Skeletal muscle tissue (tissue), 4 donors: ENCODE data around the gene PINK1. TPM values are rescaled to one million over a fixed set of nuclear protein-coding genes. Genes with fewer than 3 reads are reported as not detected.

Source experiments
- H3K27ac ChIP-seq: one replicate; pipeline ENCODE4 v1.7.0; 2013; ENCODE audit warnings: mild to moderate bottlenecking, low read depth, low read length, inconsistent platforms
- H3K27me3 ChIP-seq, 3 donors: one replicate each; pipeline ENCODE4 v1.7.0; 2013; ENCODE audit warnings: low read length in 3 of 3; ENCODE audit not compliant: control insufficient read depth in 3 of 3, insufficient read depth in 3 of 3
- H3K36me3 ChIP-seq, 3 donors: one replicate each; pipeline ENCODE4 v1.7.0; 2013; ENCODE audit warnings: low read length in 3 of 3; ENCODE audit not compliant: control insufficient read depth in 3 of 3, insufficient read depth in 3 of 3
- H3K4me1 ChIP-seq, 3 donors: one replicate each; pipeline ENCODE4 v1.7.0; 2013; ENCODE audit warnings: low read length in 3 of 3, mild to moderate bottlenecking in 3 of 3; ENCODE audit not compliant: control insufficient read depth in 3 of 3, insufficient read depth in 3 of 3
- H3K4me3 ChIP-seq, 3 donors: one replicate each; pipeline ENCODE4 v1.7.0; 2013; ENCODE audit warnings: low read length in 3 of 3
- H3K9ac ChIP-seq, 3 donors: one replicate each; pipeline ENCODE4 v1.7.0; 2013; ENCODE audit warnings: low read length in 3 of 3, mild to moderate bottlenecking in 3 of 3, moderate library complexity in 2 of 3, low read depth in 1 of 3
- H3K9me3 ChIP-seq, 3 donors: one replicate each; pipeline ENCODE4 v1.7.0; 2013; ENCODE audit warnings: low read length in 3 of 3; ENCODE audit not compliant: control insufficient read depth in 3 of 3
- total RNA-seq: library from RNA; depleted of rRNA; stranded (reverse); fragments of >200 nt; gene quantifications from one replicate; pipeline ENCODE4 v1.2.3, GENCODE V29; 2014
- donor health status: Osteomylitis.

PINK1 gene
- total RNA-seq, 1 donor from 2014 or later: 56.4 TPM

GRCh38 chr1:20641975-20642374 is 8.7 kb downstream of the PINK1 start:
- Histone ChIP-seq H3K9ac (no peak overlapping the region), H3K9me3 (no peaks in the 10 kb centered on the region), H3K27ac (no peak overlapping the region), H3K4me3 (no peak overlapping the region), H3K27me3 (no peaks in the 10 kb centered on the region), H3K4me1 (peaks cover 0 to 8% (median 5%) of the 10 kb centered on the region in 3 donors), H3K36me3 (peaks cover 74 to 86% (median 82%) of the 10 kb centered on the region in 3 donors)

DNA sequence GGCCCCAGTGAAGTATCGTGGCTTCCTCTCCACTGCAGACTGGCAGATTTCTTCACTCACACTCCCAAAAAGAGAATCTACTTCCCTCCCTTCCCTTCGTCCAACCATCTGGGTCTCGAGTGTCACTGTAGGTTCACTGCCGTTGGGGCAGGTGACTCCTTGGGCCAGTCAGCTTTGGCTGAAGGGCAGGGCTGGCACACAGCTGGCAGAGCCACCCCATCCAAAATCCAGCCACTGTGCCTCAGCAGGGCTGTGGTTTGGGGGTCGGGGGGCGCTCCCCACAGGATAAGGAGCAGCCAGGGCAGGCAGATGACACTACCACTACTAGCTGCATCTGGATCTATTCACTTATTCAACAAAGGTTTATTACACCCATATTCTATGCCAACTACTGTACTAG is 9.8 kb downstream of the PINK1 start:
- H3K36me3 ChIP-seq: peaks cover 71 to 77% (median 77%) of the 10 kb centered on the region in 3 donors
- H3K9ac ChIP-seq: no peak overlapping the region
- no peaks in the 10 kb centered on the region for H3K27me3 ChIP-seq
- no peak overlapping the region for H3K4me3 ChIP-seq
- peaks cover 0 to 7% (median 5%) of the 10 kb centered on the region in 3 donors for H3K4me1 ChIP-seq
- no peaks in the 10 kb centered on the region for H3K9me3 ChIP-seq
- H3K27ac ChIP-seq: no peak overlapping the region

DNA sequence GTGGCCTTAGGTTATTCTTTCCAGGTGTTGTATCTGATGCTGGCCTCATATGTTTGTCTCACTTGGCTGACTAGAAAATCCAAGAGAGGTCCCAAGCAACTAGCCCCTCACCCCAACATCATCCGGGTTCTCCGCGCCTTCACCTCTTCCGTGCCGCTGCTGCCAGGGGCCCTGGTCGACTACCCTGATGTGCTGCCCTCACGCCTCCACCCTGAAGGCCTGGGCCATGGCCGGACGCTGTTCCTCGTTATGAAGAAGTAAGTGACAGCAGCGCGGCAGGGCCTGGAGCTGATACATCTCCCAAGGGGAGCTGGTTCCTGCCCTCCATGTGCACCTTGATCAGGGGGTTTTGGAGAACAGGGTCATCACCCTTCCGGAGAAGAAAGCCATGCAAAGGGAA is 11.2 kb downstream of the PINK1 start:
- Histone ChIP-seq H3K4me3 (no peak overlapping the region), H3K27ac (no peak overlapping the region), H3K36me3 (peaks cover 73 to 79% (median 77%) of the 10 kb centered on the region in 3 donors), H3K4me1 (peaks cover 0 to 7% (median 4%) of the 10 kb centered on the region in 3 donors), H3K9ac (no peak overlapping the region), H3K9me3 (no peaks in the 10 kb centered on the region), H3K27me3 (no peaks in the 10 kb centered on the region)

DNA sequence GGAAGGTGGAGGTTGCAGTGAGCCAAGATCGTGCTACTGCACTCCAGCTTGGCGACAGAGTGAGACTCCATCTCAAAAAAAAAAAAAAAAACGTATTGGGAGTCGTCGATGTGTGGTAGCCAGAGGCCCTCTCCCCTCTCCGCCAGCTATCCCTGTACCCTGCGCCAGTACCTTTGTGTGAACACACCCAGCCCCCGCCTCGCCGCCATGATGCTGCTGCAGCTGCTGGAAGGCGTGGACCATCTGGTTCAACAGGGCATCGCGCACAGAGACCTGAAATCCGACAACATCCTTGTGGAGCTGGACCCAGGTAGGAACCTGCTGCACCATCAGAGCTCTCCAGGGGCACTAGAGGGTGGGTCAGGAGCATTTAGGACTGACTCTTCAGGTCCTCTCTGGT is 12.2 kb downstream of the PINK1 start:
- Histone ChIP-seq H3K9ac (no peak overlapping the region), H3K27ac (no peak overlapping the region), H3K27me3 (no peaks in the 10 kb centered on the region), H3K4me3 (no peak overlapping the region), H3K36me3 (peaks cover 74 to 78% (median 78%) of the 10 kb centered on the region in 3 donors), H3K9me3 (no peaks in the 10 kb centered on the region), H3K4me1 (no peaks in the 10 kb centered on the region)

GRCh38 chr1:20648438-20648837 is 15.2 kb downstream of the PINK1 start:
- Histone ChIP-seq H3K4me1 (no peaks in the 10 kb centered on the region), H3K27me3 (no peaks in the 10 kb centered on the region), H3K9ac (peak overlapping the region in 1 of 3 donors; percentile 16), H3K4me3 (no peak overlapping the region), H3K27ac (no peak overlapping the region), H3K9me3 (no peaks in the 10 kb centered on the region), H3K36me3 (peaks cover 72 to 74% (median 73%) of the 10 kb centered on the region in 3 donors)

GRCh38 chr1:20648946-20649345 is 15.7 kb downstream of the PINK1 start:
- Histone ChIP-seq H3K4me3 (no peak overlapping the region), H3K27me3 (no peaks in the 10 kb centered on the region), H3K9me3 (no peaks in the 10 kb centered on the region), H3K27ac (no peak overlapping the region), H3K4me1 (no peaks in the 10 kb centered on the region), H3K36me3 (peaks cover 73 to 75% (median 75%) of the 10 kb centered on the region in 3 donors), H3K9ac (no peak overlapping the region)

DNA sequence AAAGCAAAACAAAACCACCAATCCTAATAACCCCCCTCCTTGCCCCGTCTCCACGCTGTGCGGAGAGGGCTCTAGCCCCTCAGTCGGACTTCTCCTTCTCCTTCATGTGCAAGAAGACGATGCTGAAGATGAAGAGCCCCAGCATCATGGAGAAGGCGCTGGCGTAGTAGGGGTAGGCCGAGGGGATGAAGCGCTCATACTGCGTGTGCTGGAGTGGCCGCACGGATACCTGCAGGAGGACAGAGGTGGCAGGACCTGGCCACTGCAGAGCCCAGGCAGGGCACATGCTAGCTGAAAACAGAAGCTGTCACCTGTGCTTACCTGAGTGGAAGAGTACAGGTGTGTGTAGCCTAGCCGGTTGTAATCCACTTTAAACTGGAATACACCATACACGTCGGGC is 19.0 kb downstream of the PINK1 start:
- H3K4me3 ChIP-seq: no peak overlapping the region
- H3K9ac ChIP-seq: no peak overlapping the region
- peaks cover 80 to 84% (median 84%) of the 10 kb centered on the region in 3 donors for H3K36me3 ChIP-seq
- no peaks in the 10 kb centered on the region for H3K27me3 ChIP-seq
- H3K9me3 ChIP-seq: no peaks in the 10 kb centered on the region
- peaks cover 0 to 7% (median 6%) of the 10 kb centered on the region in 3 donors for H3K4me1 ChIP-seq
- H3K27ac ChIP-seq: no peak overlapping the region

DNA sequence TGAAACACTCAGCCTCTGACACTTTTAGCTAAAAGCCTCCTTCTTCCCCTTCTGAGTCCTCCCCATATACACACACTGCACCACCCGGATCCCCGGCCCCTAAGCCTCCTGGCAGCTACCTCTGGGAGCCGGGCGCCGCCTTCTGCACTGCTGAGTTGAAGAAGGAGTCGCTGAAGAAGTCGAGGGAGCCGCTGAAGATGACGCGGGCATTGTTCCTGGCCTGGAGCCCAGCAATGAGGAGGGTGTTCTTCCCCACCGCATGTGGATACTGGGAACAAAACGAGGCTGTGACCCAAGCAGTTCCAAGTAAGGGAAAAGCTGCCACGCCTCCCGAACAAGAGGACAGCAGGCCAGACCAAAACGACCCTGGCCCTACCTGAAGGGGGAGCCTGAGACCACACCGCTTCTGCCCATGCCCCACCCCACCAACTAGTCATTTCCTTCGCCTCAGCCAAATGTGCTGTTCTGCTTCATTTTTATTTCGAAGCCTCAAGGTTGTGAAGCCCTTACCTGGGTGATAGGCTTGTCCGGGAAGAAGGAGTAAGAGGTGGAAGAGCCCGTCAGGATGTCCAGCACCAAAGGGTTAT is 20.9 kb downstream of the PINK1 start:
- no peak overlapping the region for H3K4me3 ChIP-seq
- peaks cover 68 to 81% (median 74%) of the 10 kb centered on the region in 3 donors for H3K36me3 ChIP-seq
- no peaks in the 10 kb centered on the region for H3K27me3 ChIP-seq
- H3K4me1 ChIP-seq: peaks cover 6 to 23% (median 22%) of the 10 kb centered on the region in 3 donors
- no peak overlapping the region for H3K27ac ChIP-seq
- H3K9me3 ChIP-seq: no peaks in the 10 kb centered on the region
- H3K9ac ChIP-seq: peak overlapping the region in 1 of 3 donors; percentile 28

DNA sequence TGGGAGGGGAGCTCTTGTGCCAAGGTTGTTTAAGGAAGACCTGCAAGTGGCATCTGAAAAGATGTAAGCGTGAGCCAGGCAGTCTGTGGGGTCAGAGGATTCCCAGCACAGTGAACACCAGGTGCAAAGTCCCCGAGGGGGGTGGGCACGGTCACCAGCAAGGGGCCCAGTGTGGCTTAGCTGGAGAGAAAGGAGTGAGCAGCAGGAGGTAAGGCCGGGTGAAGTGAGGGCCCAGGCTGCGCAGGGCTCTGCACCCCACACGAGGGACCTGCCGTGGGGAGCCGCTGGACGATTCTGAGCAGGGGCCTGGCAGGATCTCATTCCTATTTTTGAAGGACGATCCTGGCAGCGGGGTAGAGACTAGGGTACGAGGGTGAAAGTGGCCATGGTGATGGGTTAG is 23.8 kb downstream of the PINK1 start:
- Histone ChIP-seq H3K27ac (peak overlapping the region; percentile 73), H3K4me1 (peaks cover 24 to 48% (median 38%) of the 10 kb centered on the region in 3 donors)

DNA sequence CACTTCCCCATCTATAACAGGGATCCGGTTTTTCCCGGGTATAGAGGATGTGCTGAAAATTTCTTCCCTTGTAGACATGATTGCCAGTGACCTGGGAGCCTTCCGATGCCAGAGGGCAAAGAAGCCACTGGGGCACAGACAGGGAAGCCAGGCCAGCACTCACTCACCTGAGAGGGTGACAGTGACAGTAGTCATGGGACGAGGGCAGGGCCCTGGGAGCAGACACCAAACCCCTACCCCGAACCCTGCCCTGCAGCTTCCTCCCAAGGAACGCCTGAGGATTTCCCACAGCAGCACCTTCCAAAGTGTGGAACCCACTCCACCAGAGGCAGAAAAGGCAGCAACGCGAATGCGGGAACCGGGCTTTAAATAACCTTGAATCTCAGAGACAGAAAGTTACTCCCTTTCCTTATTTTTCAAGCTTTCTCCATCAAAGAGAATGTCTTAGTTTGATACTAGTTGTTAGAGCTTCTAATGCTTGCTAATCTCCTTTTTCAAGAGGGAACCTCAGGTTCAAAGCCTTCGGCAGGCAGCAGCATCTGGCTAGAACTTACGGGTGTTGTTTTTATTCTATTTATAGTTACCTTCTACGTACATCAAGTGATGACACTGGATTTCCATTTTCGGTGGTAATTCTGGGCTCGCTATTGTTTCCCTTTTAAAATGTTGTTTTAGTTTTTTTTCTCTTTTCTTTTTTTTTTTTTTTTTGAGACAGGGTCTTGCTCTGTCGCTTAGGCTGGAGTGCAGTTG is 25.1 kb downstream of the PINK1 start:
- peaks cover 29 to 53% (median 42%) of the 10 kb centered on the region in 3 donors for H3K4me1 ChIP-seq
- H3K27ac ChIP-seq: peak overlapping the region; percentile 73
- no peaks in the 10 kb centered on the region for H3K27me3 ChIP-seq
- H3K9ac ChIP-seq: peak overlapping the region; percentile 5 to 78 (median 52)
- no peaks in the 10 kb centered on the region for H3K9me3 ChIP-seq
- H3K36me3 ChIP-seq: peaks cover 33 to 45% (median 42%) of the 10 kb centered on the region in 3 donors
- peak overlapping the region in 2 of 3 donors; percentile 27 to 46 for H3K4me3 ChIP-seq

More for the DNA sequence above, 23.8 kb downstream of the PINK1 start:
- Histone ChIP-seq H3K9me3 (no peaks in the 10 kb centered on the region), H3K9ac (no peak overlapping the region), H3K4me3 (no peak overlapping the region), H3K36me3 (peaks cover 46 to 58% (median 54%) of the 10 kb centered on the region in 3 donors), H3K27me3 (no peaks in the 10 kb centered on the region)
